Activated T-cell treated with anti-CD3 and anti-CD28 coated beads, Interleukin-2, amount 50 U/mL, for 4 hours (primary cell): ENCODE data around the gene PCK2. TPM values are rescaled to one million over a fixed set of nuclear protein-coding genes. Genes with fewer than 3 reads are reported as not detected.

ENCODE experiments used
- ATAC-seq, 2 donors: fragments of 200-7000 bp; cut with Tn5 transposase; one replicate each; pipeline ENCODE4 v1.10.0; 2021
- DNase-seq: peaks from one replicate; pipeline ENCODE4 v3.0.0-alpha.2; 2020
- H3K27me3 Mint-ChIP-seq: one replicate; pipeline ENCODE4 v1.8.0; 2021; ENCODE audit warnings: low read depth, mixed read lengths
- H3K36me3 Mint-ChIP-seq: one replicate; pipeline ENCODE4 v1.8.0; 2022; ENCODE audit warnings: mixed read lengths; ENCODE audit not compliant: insufficient read depth
- H3K4me1 Mint-ChIP-seq: one replicate; pipeline ENCODE4 v1.8.0; 2021; ENCODE audit warnings: low read depth, mixed read lengths
- H3K4me3 Mint-ChIP-seq: one replicate; pipeline ENCODE4 v1.8.0; 2021; ENCODE audit warnings: mild to moderate bottlenecking, moderate library complexity, mixed read lengths
- H3K9me3 Mint-ChIP-seq: one replicate; pipeline ENCODE4 v1.8.0; 2021; ENCODE audit warnings: mixed read lengths
- total RNA-seq, 3 donors: library from RNA; stranded (reverse); gene quantifications; one replicate each; pipeline ENCODE4 v1.2.1, GENCODE V29; 2021

The PCK2 gene
- total RNA-seq, 3 donors from 2014 or later: 38.7 to 69.4 (median 47.9) TPM

GRCh38 chr14:24122416-24122815, 28.3 kb downstream of the PCK2 start:
- no peak for DNase-seq
- peaks cover 36% of the 10 kb centered on the region for H3K36me3 Mint-ChIP-seq
- ATAC-seq: no peak
- no peaks in the 10 kb centered on the region for H3K27me3 Mint-ChIP-seq
- no peaks in the 10 kb centered on the region for H3K9me3 Mint-ChIP-seq
- no peak overlapping the region for H3K4me3 Mint-ChIP-seq
- peaks cover 8% of the 10 kb centered on the region for H3K4me1 Mint-ChIP-seq

GRCh38 chr14:24122898-24123297, 28.8 kb downstream of the PCK2 start:
- ATAC-seq (no peak), DNase-seq (no peak)
- Mint-ChIP-seq H3K4me1 (peaks cover 7% of the 10 kb centered on the region), H3K4me3 (no peak overlapping the region), H3K9me3 (no peaks in the 10 kb centered on the region), H3K27me3 (no peaks in the 10 kb centered on the region), H3K36me3 (peaks cover 32% of the 10 kb centered on the region)

GRCh38 chr14:24123424-24124417, 29.6 kb downstream of the PCK2 start:
- no peak overlapping the region for H3K4me3 Mint-ChIP-seq
- peaks cover 4% of the 10 kb centered on the region for H3K4me1 Mint-ChIP-seq
- H3K36me3 Mint-ChIP-seq: peaks cover 23% of the 10 kb centered on the region
- peak in 1 of 2 donors; percentile 25 for ATAC-seq
- no peak for DNase-seq
- H3K9me3 Mint-ChIP-seq: no peaks in the 10 kb centered on the region
- no peaks in the 10 kb centered on the region for H3K27me3 Mint-ChIP-seq

GRCh38 chr14:24126939-24127338, 32.8 kb downstream of the PCK2 start:
- DNase-seq: no peak
- peaks cover 11% of the 10 kb centered on the region for H3K36me3 Mint-ChIP-seq
- no peak overlapping the region for H3K4me3 Mint-ChIP-seq
- ATAC-seq: no peak
- no peaks in the 10 kb centered on the region for H3K27me3 Mint-ChIP-seq
- peaks cover 12% of the 10 kb centered on the region for H3K4me1 Mint-ChIP-seq
- no peaks in the 10 kb centered on the region for H3K9me3 Mint-ChIP-seq

GRCh38 chr14:24127673-24128072, 33.6 kb downstream of the PCK2 start:
- peaks cover 10% of the 10 kb centered on the region for H3K36me3 Mint-ChIP-seq
- no peaks in the 10 kb centered on the region for H3K9me3 Mint-ChIP-seq
- ATAC-seq: no peak
- peaks cover 19% of the 10 kb centered on the region for H3K4me1 Mint-ChIP-seq
- H3K27me3 Mint-ChIP-seq: no peaks in the 10 kb centered on the region
- no peak for DNase-seq
- H3K4me3 Mint-ChIP-seq: no peak overlapping the region

GRCh38 chr14:24129410-24129998, 35.4 kb downstream of the PCK2 start:
- no peaks in the 10 kb centered on the region for H3K9me3 Mint-ChIP-seq
- ATAC-seq (no peak), DNase-seq (no peak)
- peaks cover 4% of the 10 kb centered on the region for H3K36me3 Mint-ChIP-seq
- H3K4me1 Mint-ChIP-seq: peaks cover 20% of the 10 kb centered on the region
- no peak overlapping the region for H3K4me3 Mint-ChIP-seq
- H3K27me3 Mint-ChIP-seq: no peaks in the 10 kb centered on the region

GRCh38 chr14:24130380-24130716, 36.2 kb downstream of the PCK2 start, which contains the start of gene FITM1:
TSS of gene FITM1 (plus strand) at chr14:24130659. CDS start at chr14:24131564, 905 bp downstream.
- no peak for DNase-seq
- Mint-ChIP-seq H3K9me3 (no peaks in the 10 kb centered on the region), H3K4me3 (no peak within 1 kb of the TSS)

GRCh38 chr14:24130717-24131548, 36.8 kb downstream of the PCK2 start:
- H3K36me3 Mint-ChIP-seq: no peaks in the 10 kb centered on the region
- ATAC-seq (no peak), DNase-seq (no peak)
- H3K4me3 Mint-ChIP-seq: no peak overlapping the region
- H3K27me3 Mint-ChIP-seq: no peaks in the 10 kb centered on the region
- no peaks in the 10 kb centered on the region for H3K9me3 Mint-ChIP-seq
- peaks cover 28% of the 10 kb centered on the region for H3K4me1 Mint-ChIP-seq

More at GRCh38 chr14:24130380-24130716, 36.2 kb downstream of the PCK2 start, which contains the start of gene FITM1:
- Mint-ChIP-seq H3K27me3 (no peaks in the 10 kb centered on the region), H3K4me1 (peaks cover 25% of the 10 kb centered on the region), H3K36me3 (peaks cover under 1% of the 10 kb centered on the region)
- no peak for ATAC-seq

- H3K9me3 Mint-ChIP-seq: no peaks in the 10 kb centered on the region
Observed at GRCh38 chr14:24131549-24131966, 37.4 kb downstream of the PCK2 start.

GRCh38 chr14:24132061-24132685, 38.1 kb downstream of the PCK2 start:
- no peaks in the 10 kb centered on the region for H3K27me3 Mint-ChIP-seq
- peak; percentile 23 for DNase-seq
- H3K36me3 Mint-ChIP-seq: peaks cover 3% of the 10 kb centered on the region
- no peak for ATAC-seq
- peaks cover 36% of the 10 kb centered on the region for H3K4me1 Mint-ChIP-seq
- peak overlapping the region; percentile 50 for H3K4me3 Mint-ChIP-seq
- no peaks in the 10 kb centered on the region for H3K9me3 Mint-ChIP-seq

More at GRCh38 chr14:24131549-24131966, 37.4 kb downstream of the PCK2 start:
- Mint-ChIP-seq H3K4me1 (peaks cover 29% of the 10 kb centered on the region), H3K36me3 (no peaks in the 10 kb centered on the region), H3K27me3 (no peaks in the 10 kb centered on the region), H3K4me3 (no peak overlapping the region)
- DNase-seq (no peak), ATAC-seq (no peak)

- DNase-seq (no peak), ATAC-seq (no peak)
- Mint-ChIP-seq H3K27me3 (no peaks in the 10 kb centered on the region), H3K4me1 (peaks cover 42% of the 10 kb centered on the region), H3K9me3 (no peaks in the 10 kb centered on the region), H3K4me3 (peak overlapping the region; percentile 28), H3K36me3 (peaks cover 5% of the 10 kb centered on the region)
Observed at GRCh38 chr14:24132976-24133375, 38.9 kb downstream of the PCK2 start.

- H3K27me3 Mint-ChIP-seq: no peaks in the 10 kb centered on the region
- H3K4me1 Mint-ChIP-seq: peaks cover 48% of the 10 kb centered on the region
- no peak overlapping the region for H3K4me3 Mint-ChIP-seq
- no peak for ATAC-seq
- H3K36me3 Mint-ChIP-seq: peaks cover 13% of the 10 kb centered on the region
- no peak for DNase-seq
- no peaks in the 10 kb centered on the region for H3K9me3 Mint-ChIP-seq
Observed at GRCh38 chr14:24133735-24134134, 39.6 kb downstream of the PCK2 start.

GRCh38 chr14:24135584-24135833, 41.4 kb downstream of the PCK2 start:
- peaks cover 25% of the 10 kb centered on the region for H3K36me3 Mint-ChIP-seq
- peaks cover 63% of the 10 kb centered on the region for H3K4me1 Mint-ChIP-seq
- peak; percentile 0 for ATAC-seq
- no peak for DNase-seq
- no peaks in the 10 kb centered on the region for H3K9me3 Mint-ChIP-seq
- peak overlapping the region; percentile 91 for H3K4me3 Mint-ChIP-seq
- no peaks in the 10 kb centered on the region for H3K27me3 Mint-ChIP-seq
